ENCODE results near the gene TMEM19. TPM values are rescaled to one million over a fixed set of nuclear protein-coding genes. Genes with fewer than 3 reads are reported as not detected.

The TMEM19 gene
- total RNA-seq, 1 donor from 2014 or later = 25.8 TPM

- peaks cover 62% of the 10 kb centered on the region for H3K79me2 ChIP-seq (ENCODE audit: insufficient read depth, low read length)
- H3K27ac Mint-ChIP-seq (ENCODE audit: unreplicated experiment) = peak overlapping the region; percentile 100
- peaks cover 4% of the 10 kb centered on the region for H3K36me3 Mint-ChIP-seq (ENCODE audit: low read depth, unreplicated experiment)
- no peaks in the 10 kb centered on the region for H3K27me3 ChIP-seq (ENCODE audit: insufficient read depth, low read length)
- H3K27ac ChIP-seq (ENCODE audit: low read depth, low read length) = peak overlapping the region; percentile 96
- FAIRE-seq (no peak), DNase-seq (ENCODE audit: low read depth) (peak; percentile 12)
- H3K4me1 Mint-ChIP-seq (ENCODE audit: low read depth, unreplicated experiment) = peaks cover 4% of the 10 kb centered on the region
- H3K36me3 ChIP-seq (ENCODE audit: insufficient read depth, low read length) = peaks cover 8% of the 10 kb centered on the region
- peak overlapping the region; percentile 93 for H3K4me3 ChIP-seq (ENCODE audit: insufficient read depth, low read depth, low read length)
- H2AFZ ChIP-seq (ENCODE audit: low read depth, low read length) = peak overlapping the region; percentile 85
- H3K4me2 ChIP-seq (ENCODE audit: low read length) = peak overlapping the region; percentile 86
- no peaks in the 10 kb centered on the region for H3K27me3 Mint-ChIP-seq (ENCODE audit: low read depth, unreplicated experiment)
- H3K4me1 ChIP-seq (ENCODE audit: insufficient read depth, low read length) = no peaks in the 10 kb centered on the region
- H3K9me3 ChIP-seq (ENCODE audit: insufficient read depth, low read depth, low read length) = no peaks in the 10 kb centered on the region
- H3K9ac ChIP-seq (ENCODE audit: low read length) = peak overlapping the region; percentile 99
- peak overlapping the region; percentile 99 for H3K4me3 Mint-ChIP-seq (ENCODE audit: unreplicated experiment)
- no peaks in the 10 kb centered on the region for H3K9me3 Mint-ChIP-seq (ENCODE audit: unreplicated experiment)
- TF ChIP-seq CTCF (IDR thresholded peaks at IDR 0.05; ENCODE audit: insufficient read depth, low read depth, low read length) (no peak), EZH2 (IDR thresholded peaks at IDR 0.05; ENCODE audit: insufficient read depth, low read length) (no peak)
- H4K20me1 ChIP-seq (ENCODE audit: insufficient read depth, low read length) = peaks cover 29% of the 10 kb centered on the region
These were observed 21.3 kb upstream of the TMEM19 start for GRCh38 chr12:71664411-71665089.

GRCh38 chr12:71665090-71665463 is 20.8 kb upstream of the TMEM19 start:
- H3K9me3 ChIP-seq (ENCODE audit: insufficient read depth, low read depth, low read length) = no peaks in the 10 kb centered on the region
- H3K27ac ChIP-seq (ENCODE audit: low read depth, low read length) = peak overlapping the region; percentile 96
- no peaks in the 10 kb centered on the region for H3K27me3 ChIP-seq (ENCODE audit: insufficient read depth, low read length)
- H3K4me2 ChIP-seq (ENCODE audit: low read length) = peak overlapping the region; percentile 86
- DNase-seq (ENCODE audit: low read depth) = no peak
- Mint-ChIP-seq H3K9me3 (ENCODE audit: unreplicated experiment) (no peaks in the 10 kb centered on the region), H3K4me3 (ENCODE audit: unreplicated experiment) (peak overlapping the region; percentile 99), H3K27me3 (ENCODE audit: low read depth, unreplicated experiment) (no peaks in the 10 kb centered on the region), H3K36me3 (ENCODE audit: low read depth, unreplicated experiment) (peaks cover 4% of the 10 kb centered on the region), H3K4me1 (ENCODE audit: low read depth, unreplicated experiment) (peaks cover 4% of the 10 kb centered on the region), H3K27ac (ENCODE audit: unreplicated experiment) (peak overlapping the region; percentile 100)
- no peaks in the 10 kb centered on the region for H3K4me1 ChIP-seq (ENCODE audit: insufficient read depth, low read length)
- peaks cover 56% of the 10 kb centered on the region for H3K79me2 ChIP-seq (ENCODE audit: insufficient read depth, low read length)
- no peak overlapping the region for H2AFZ ChIP-seq (ENCODE audit: low read depth, low read length)
- no peak for FAIRE-seq
- peak overlapping the region; percentile 99 for H3K9ac ChIP-seq (ENCODE audit: low read length)
- H3K4me3 ChIP-seq (ENCODE audit: insufficient read depth, low read depth, low read length) = peak overlapping the region; percentile 93
- TF ChIP-seq EZH2 (IDR thresholded peaks at IDR 0.05; ENCODE audit: insufficient read depth, low read length) (no peak), CTCF (IDR thresholded peaks at IDR 0.05; ENCODE audit: insufficient read depth, low read depth, low read length) (no peak)
- peaks cover 4% of the 10 kb centered on the region for H3K36me3 ChIP-seq (ENCODE audit: insufficient read depth, low read length)
- peaks cover 25% of the 10 kb centered on the region for H4K20me1 ChIP-seq (ENCODE audit: insufficient read depth, low read length)

GRCh38 chr12:71666259-71666658 is 19.6 kb upstream of the TMEM19 start:
- Mint-ChIP-seq H3K27ac (ENCODE audit: unreplicated experiment) (no peak overlapping the region), H3K4me1 (ENCODE audit: low read depth, unreplicated experiment) (peaks cover 4% of the 10 kb centered on the region), H3K4me3 (ENCODE audit: unreplicated experiment) (no peak overlapping the region), H3K36me3 (ENCODE audit: low read depth, unreplicated experiment) (peaks cover 4% of the 10 kb centered on the region), H3K9me3 (ENCODE audit: unreplicated experiment) (no peaks in the 10 kb centered on the region), H3K27me3 (ENCODE audit: low read depth, unreplicated experiment) (no peaks in the 10 kb centered on the region)
- H2AFZ ChIP-seq (ENCODE audit: low read depth, low read length) = no peak overlapping the region
- peaks cover 45% of the 10 kb centered on the region for H3K79me2 ChIP-seq (ENCODE audit: insufficient read depth, low read length)
- H4K20me1 ChIP-seq (ENCODE audit: insufficient read depth, low read length) = peaks cover 18% of the 10 kb centered on the region
- FAIRE-seq = no peak
- H3K27me3 ChIP-seq (ENCODE audit: insufficient read depth, low read length) = no peaks in the 10 kb centered on the region
- no peaks in the 10 kb centered on the region for H3K36me3 ChIP-seq (ENCODE audit: insufficient read depth, low read length)
- peak overlapping the region; percentile 86 for H3K4me2 ChIP-seq (ENCODE audit: low read length)
- no peaks in the 10 kb centered on the region for H3K9me3 ChIP-seq (ENCODE audit: insufficient read depth, low read depth, low read length)
- no peak for TF ChIP-seq CTCF (IDR thresholded peaks at IDR 0.05; ENCODE audit: insufficient read depth, low read depth, low read length)
- no peak for TF ChIP-seq EZH2 (IDR thresholded peaks at IDR 0.05; ENCODE audit: insufficient read depth, low read length)
- H3K4me3 ChIP-seq (ENCODE audit: insufficient read depth, low read depth, low read length) = no peak overlapping the region
- no peak overlapping the region for H3K27ac ChIP-seq (ENCODE audit: low read depth, low read length)
- no peak overlapping the region for H3K9ac ChIP-seq (ENCODE audit: low read length)
- no peak for DNase-seq (ENCODE audit: low read depth)
- H3K4me1 ChIP-seq (ENCODE audit: insufficient read depth, low read length) = no peaks in the 10 kb centered on the region
